A549 (cell line): ENCODE data around the gene SLC17A8. TPM values are rescaled to one million over a fixed set of nuclear protein-coding genes. Genes with fewer than 3 reads are reported as not detected.

Experiments
- ATAC-seq, 2 experiments: fragments of 200-7000 bp in 1 of 2; fragments of >200 bp in 1 of 2; cut with Nextera tagmentation in 1 of 2; cut with Tn5 transposase in 1 of 2; 3 replicates each; pipeline versions ENCODE4 v1.8.0 to v1.9.1; 2018 to 2020; ENCODE audit warnings: mild to moderate bottlenecking in 1 of 2, moderate library complexity in 1 of 2
- CTCF ChIA-PET: fragments of 300-600 bp; sonication (Branson Sonifier 250); formaldehyde crosslinking; extraction: SDS; loops from one replicate; lab custom pipeline; 2021; ENCODE audit warnings: antibody characterized with exemption, inconsistent platforms; lab: Yijun Ruan, JAX
- POLR2A ChIA-PET: fragments of 350-600 bp; formaldehyde crosslinking; extraction: SDS; loops from one replicate; lab custom pipeline; 2021; ENCODE audit warnings: antibody characterized with exemption, inconsistent platforms; lab: Yijun Ruan, JAX
- DNase-seq, 2 experiments: peaks; one replicate each; pipeline versions ENCODE4 v3.0.0 to v3.0.0-alpha.2; 2011 to 2016; ENCODE audit warnings: low read depth in 1 of 2, low spot score in 1 of 2
- FAIRE-seq: peaks from 2 replicates; lab custom pipeline; 2011; peaks lifted over from hg19 to GRCh38; lab: Jason Lieb, UNC
- H3K27ac ChIP-seq, 2 experiments: fragments of >200 bp; sonication (Bioruptor Twin); formaldehyde crosslinking; 3 replicates each; pipeline ENCODE4 v1.5.1; 2016 to 2017
- H3K4me1 ChIP-seq: fragments of >200 bp; sonication (Bioruptor Twin); formaldehyde crosslinking; 3 replicates; pipeline ENCODE4 v1.6.1; 2016
- H3K4me2 ChIP-seq: fragments of >200 bp; sonication (Bioruptor Twin); formaldehyde crosslinking; 3 replicates; pipeline ENCODE4 v1.6.1; 2016
- H3K4me3 ChIP-seq: fragments of >200 bp; sonication (Bioruptor Twin); formaldehyde crosslinking; 3 replicates; pipeline ENCODE4 v1.5.1; 2016
- H3K9me3 ChIP-seq: fragments of >200 bp; sonication (Bioruptor Twin); formaldehyde crosslinking; 3 replicates; pipeline ENCODE4 v1.6.1; 2016
- BHLHE40 ChIP-seq: IDR thresholded peaks from 2 replicates; pipeline ENCODE4 v1.6.1; 2012; ENCODE audit warnings: low read depth, low read length, inconsistent platforms
- CEBPB ChIP-seq, 2 experiments: fragments of >200 bp in 1 of 2; sonication (Bioruptor Twin) in 1 of 2; formaldehyde crosslinking in 1 of 2; IDR thresholded peaks; 2 replicates each; pipeline ENCODE4 v1.6.1; 2012 to 2016
- EP300 ChIP-seq, 2 experiments: fragments of >200 bp; sonication (Bioruptor Twin); formaldehyde crosslinking; IDR thresholded peaks; 2 replicates in 1 of 2; 3 replicates in 1 of 2; pipeline ENCODE4 v1.6.1; 2016 to 2017
- FOSB ChIP-seq: fragments of 250-450 bp; sonication (Bioruptor Pico); IDR thresholded peaks from 2 replicates; pipeline ENCODE4 v1.5.0; 2020; ENCODE audit warnings: mild to moderate bottlenecking, moderate library complexity
- FOXS1 ChIP-seq: fragments of 250-450 bp; sonication (Bioruptor Pico); IDR thresholded peaks from 2 replicates; pipeline ENCODE4 v1.5.0; 2020; ENCODE audit warnings: mild to moderate bottlenecking, moderate library complexity
- HOXA7 ChIP-seq: fragments of 250-450 bp; sonication (Bioruptor Pico); IDR thresholded peaks from 2 replicates; pipeline ENCODE4 v1.5.0; 2020; ENCODE audit warnings: mild to moderate bottlenecking, moderate library complexity
- JUN ChIP-seq, 2 experiments: fragments of >200 bp; sonication (Bioruptor Twin); formaldehyde crosslinking; IDR thresholded peaks; 2 replicates in 1 of 2; 3 replicates in 1 of 2; pipeline ENCODE4 v1.6.1; 2016 to 2017
- KDM1A ChIP-seq: fragments of 200-600 bp; sonication (generic); IDR thresholded peaks from 2 replicates; pipeline ENCODE4 v1.6.1; 2016; ENCODE audit warnings: low read depth, mild to moderate bottlenecking
- MAFK ChIP-seq: fragments of 450-650 bp; IDR thresholded peaks from 2 replicates; pipeline ENCODE4 v1.6.1; 2014; ENCODE audit not compliant: partially characterized antibody
- MYC ChIP-seq: IDR thresholded peaks from 2 replicates; pipeline ENCODE4 v1.6.1; 2012; ENCODE audit warnings: mild to moderate bottlenecking, inconsistent platforms, low read length, improper control_type of control experiment, borderline replicate concordance
- PBX3 ChIP-seq: IDR thresholded peaks from 2 replicates; pipeline ENCODE4 v1.6.1; 2012
- PHF8 ChIP-seq: fragments of 200-600 bp; sonication (generic); IDR thresholded peaks from 2 replicates; pipeline ENCODE4 v1.6.1; 2016; ENCODE audit warnings: low read depth, mild to moderate bottlenecking, antibody characterized with exemption, moderate library complexity, borderline replicate concordance
- RAD21 ChIP-seq, 2 experiments: fragments of >200 bp in 1 of 2; sonication (Bioruptor Twin) in 1 of 2; formaldehyde crosslinking in 1 of 2; IDR thresholded peaks in 1 of 2; conservative IDR thresholded peaks in 1 of 2; 2 replicates in 1 of 2; 3 replicates in 1 of 2; pipeline ENCODE4 v1.6.1; 2012 to 2018; ENCODE audit warnings: inconsistent platforms in 1 of 2
- RFX5 ChIP-seq: fragments of 450-650 bp; IDR thresholded peaks from 2 replicates; pipeline ENCODE4 v1.7.1; 2014; ENCODE audit warnings: antibody characterized with exemption, mild to moderate bottlenecking, moderate library complexity
- SMC3 ChIP-seq: fragments of >200 bp; sonication (Bioruptor Twin); formaldehyde crosslinking; IDR thresholded peaks from 3 replicates; pipeline ENCODE4 v1.6.1; 2018; ENCODE audit warnings: inconsistent platforms
- ZFP36 ChIP-seq: fragments of 450-650 bp; IDR thresholded peaks from 2 replicates; pipeline ENCODE4 v1.6.1; 2014; ENCODE audit warnings: borderline replicate concordance; ENCODE audit not compliant: partially characterized antibody
- ZSCAN20 ChIP-seq: fragments of 250-450 bp; sonication (Bioruptor Pico); IDR thresholded peaks from 2 replicates; pipeline ENCODE4 v1.8.0; 2022; ENCODE audit warnings: mild to moderate bottlenecking, moderate library complexity
- WGBS: methylation state at CpG from one replicate; pipeline ENCODE4 v1.1.6; 2017; ENCODE audit errors: missing lambda C conversion rate; 5-methylcytosine and 5-hydroxymethylcytosine counted together
- polyA plus RNA-seq, 4 experiments: library from polyadenylated mRNA; depleted of rRNA in 3 of 4; stranded (reverse); fragments of >200 nt; fragmentation: RNase III in 1 of 4; extraction: RNeasy Plus Mini Kit Qiagen cat#74134 plus additional on column Dnase treatment in 1 of 4; gene quantifications; 2 replicates in 3 of 4; 3 replicates in 1 of 4; pipeline ENCODE4 v1.2.3, GENCODE V29; 2011 to 2017
- TF ChIP-seq, protein P1 (sequence below): fragments of >200 bp; sonication (Bioruptor Twin); formaldehyde crosslinking; IDR thresholded peaks from 3 replicates; pipeline ENCODE4 v1.5.1; 2016
- TF ChIP-seq, protein P2 (sequence below): fragments of >200 bp; sonication (Bioruptor Twin); formaldehyde crosslinking; IDR thresholded peaks from 2 replicates; pipeline ENCODE4 v1.6.1; 2016

Gene SLC17A8
- polyA plus RNA-seq, 2 of the 4 experiments (the other 2 are of a cell fraction) = 0.03 to 0.04 TPM

- TF ChIP-seq RFX5 (no peak), EP300 (IDR thresholded peaks at IDR 0.05) (no peak), MAFK (no peak), PHF8 (no peak), JUN (IDR thresholded peaks at IDR 0.05) (no peak), BHLHE40 (no peak), PBX3 (no peak), CEBPB (IDR thresholded peaks at IDR 0.05) (no peak)
- FAIRE-seq (no peak), DNase-seq (no peak), ATAC-seq (no peak)
- WGBS = 59% methylated on average over 5 of the region's 5 CpGs
- Histone ChIP-seq H3K4me3 (no peak overlapping the region), H3K4me2 (no peak overlapping the region), H3K27ac (no peak overlapping the region), H3K4me1 (no peaks in the 10 kb centered on the region), H3K9me3 (no peaks in the 10 kb centered on the region)
- ChIA-PET POLR2A (no interaction called here), CTCF (interaction anchor here (1.0 kb wide), 1 partner anchor 23 kb away, joined by 3 read pairs; no protein-coding TSS in a partner anchor)
Observed at GRCh38 chr12:100388382-100388781, 31.5 kb downstream of the SLC17A8 start.

DNA sequence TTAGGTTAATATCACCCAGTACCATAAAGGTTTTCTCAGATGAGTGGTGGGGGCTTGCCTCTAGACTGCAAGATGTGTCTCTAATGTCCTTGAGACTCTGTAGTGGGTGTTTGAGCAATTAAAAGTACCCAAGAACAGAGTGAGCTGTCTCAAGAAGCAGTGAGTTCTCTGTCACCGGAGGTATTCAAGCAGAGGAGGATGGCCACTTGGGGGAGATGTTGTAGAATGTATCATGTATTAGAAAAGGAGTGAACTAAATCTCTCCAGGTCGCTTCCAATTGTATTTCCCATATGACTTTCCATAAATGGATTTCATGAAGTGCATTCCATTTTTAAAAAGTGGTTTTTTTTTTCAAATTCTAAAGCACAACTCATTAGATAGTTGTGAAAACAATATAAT lies 35.0 kb downstream of the SLC17A8 start:
- ChIA-PET POLR2A (no interaction called here), CTCF (interaction anchor here (0.6 kb wide), 1 partner anchor 168 kb away, joined by 3 read pairs; no protein-coding TSS in a partner anchor)
- FAIRE-seq = no peak
- Histone ChIP-seq H3K9me3 (no peaks in the 10 kb centered on the region), H3K4me1 (no peaks in the 10 kb centered on the region)
- TF ChIP-seq, protein P1, sequence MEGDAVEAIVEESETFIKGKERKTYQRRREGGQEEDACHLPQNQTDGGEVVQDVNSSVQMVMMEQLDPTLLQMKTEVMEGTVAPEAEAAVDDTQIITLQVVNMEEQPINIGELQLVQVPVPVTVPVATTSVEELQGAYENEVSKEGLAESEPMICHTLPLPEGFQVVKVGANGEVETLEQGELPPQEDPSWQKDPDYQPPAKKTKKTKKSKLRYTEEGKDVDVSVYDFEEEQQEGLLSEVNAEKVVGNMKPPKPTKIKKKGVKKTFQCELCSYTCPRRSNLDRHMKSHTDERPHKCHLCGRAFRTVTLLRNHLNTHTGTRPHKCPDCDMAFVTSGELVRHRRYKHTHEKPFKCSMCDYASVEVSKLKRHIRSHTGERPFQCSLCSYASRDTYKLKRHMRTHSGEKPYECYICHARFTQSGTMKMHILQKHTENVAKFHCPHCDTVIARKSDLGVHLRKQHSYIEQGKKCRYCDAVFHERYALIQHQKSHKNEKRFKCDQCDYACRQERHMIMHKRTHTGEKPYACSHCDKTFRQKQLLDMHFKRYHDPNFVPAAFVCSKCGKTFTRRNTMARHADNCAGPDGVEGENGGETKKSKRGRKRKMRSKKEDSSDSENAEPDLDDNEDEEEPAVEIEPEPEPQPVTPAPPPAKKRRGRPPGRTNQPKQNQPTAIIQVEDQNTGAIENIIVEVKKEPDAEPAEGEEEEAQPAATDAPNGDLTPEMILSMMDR = peak; percentile 53
- TF ChIP-seq KDM1A (no peak), RAD21 (conservative IDR thresholded peaks at IDR 0.05 in 1 of 2, IDR thresholded peaks at IDR 0.05 in 1 of 2) (peak; percentile 61 to 67), ZFP36 (peak; percentile 38), FOSB (CRISPR knock-in tag) (no peak), HOXA7 (CRISPR knock-in tag) (no peak), ZSCAN20 (no peak), MYC (no peak), SMC3 (peak; percentile 70)
- TF ChIP-seq, protein P2, sequence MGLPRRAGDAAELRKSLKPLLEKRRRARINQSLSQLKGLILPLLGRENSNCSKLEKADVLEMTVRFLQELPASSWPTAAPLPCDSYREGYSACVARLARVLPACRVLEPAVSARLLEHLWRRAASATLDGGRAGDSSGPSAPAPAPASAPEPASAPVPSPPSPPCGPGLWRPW = no peak
- TF ChIP-seq, all 56 proteins: peak for 4
- no peak overlapping the region for H3K4me3 ChIP-seq
- WGBS = 20% methylated on average over 2 of the region's 2 CpGs
- ATAC-seq (peak in 1 of 2 experiments; percentile 60; a peak in 3 of 6 replicates), DNase-seq (peak in 1 of 2 experiments; percentile 47)
- no peak overlapping the region for H3K4me2 ChIP-seq
- H3K27ac ChIP-seq = no peak overlapping the region

GRCh38 chr12:100393200-100393599 lies 36.3 kb downstream of the SLC17A8 start:
- H3K27ac ChIP-seq = no peak overlapping the region
- ChIA-PET POLR2A (no interaction called here), CTCF (interaction anchor here (0.9 to 1.1 kb wide), 3 partner anchors 10 to 162 kb away, joined by 3 to 4 read pairs (median 3); no protein-coding TSS in a partner anchor)
- H3K4me1 ChIP-seq = no peaks in the 10 kb centered on the region
- H3K4me3 ChIP-seq = no peak overlapping the region
- TF ChIP-seq PHF8 = no peak
- no peak for TF ChIP-seq FOXS1 (CRISPR knock-in tag)
- FAIRE-seq (no peak), DNase-seq (no peak), ATAC-seq (no peak)
- no peak overlapping the region for H3K4me2 ChIP-seq
- no peaks in the 10 kb centered on the region for H3K9me3 ChIP-seq
- 77% methylated on average over 6 of the region's 6 CpGs for WGBS
